Measurements from ENCODE around the gene ADCY7.

Gene ADCY7

GRCh38 chr16:50248845-50249244 lies 17.5 kb upstream of the ADCY7 start:
- DNase-seq (ENCODE audit: low read depth) = no peak

- DNase-seq (ENCODE audit: low read depth) = no peak
These were observed 14.8 kb upstream of the ADCY7 start for GRCh38 chr16:50251375-50252081.

GRCh38 chr16:50252082-50252611 lies 14.2 kb upstream of the ADCY7 start:
- no peak for DNase-seq (ENCODE audit: low read depth)

GRCh38 chr16:50252874-50253513 lies 13.4 kb upstream of the ADCY7 start:
- DNase-seq (ENCODE audit: low read depth) = no peak

- no peak for DNase-seq (ENCODE audit: low read depth)
These were observed 12.8 kb upstream of the ADCY7 start for GRCh38 chr16:50253514-50253910.

GRCh38 chr16:50254072-50254471 lies 12.3 kb upstream of the ADCY7 start:
- no peak for DNase-seq (ENCODE audit: low read depth)

GRCh38 chr16:50255538-50255937 lies 10.8 kb upstream of the ADCY7 start:
- no peak for DNase-seq (ENCODE audit: low read depth)

GRCh38 chr16:50256604-50257003 lies 9.7 kb upstream of the ADCY7 start:
- DNase-seq (ENCODE audit: low read depth) = no peak

GRCh38 chr16:50257876-50258275 lies 8.5 kb upstream of the ADCY7 start:
- no peak for DNase-seq (ENCODE audit: low read depth)

- no peak for DNase-seq (ENCODE audit: low read depth)
These were observed 6.8 kb upstream of the ADCY7 start for GRCh38 chr16:50259334-50260205.

GRCh38 chr16:50260206-50261159 lies 5.9 kb upstream of the ADCY7 start:
- no peak for DNase-seq (ENCODE audit: low read depth)

- DNase-seq (ENCODE audit: low read depth) = no peak
These were observed 5.1 kb upstream of the ADCY7 start for GRCh38 chr16:50261160-50261706.

- DNase-seq (ENCODE audit: low read depth) = no peak
These were observed 4.6 kb upstream of the ADCY7 start for GRCh38 chr16:50261707-50262235.

GRCh38 chr16:50263060-50263909 lies 3.1 kb upstream of the ADCY7 start:
- no peak for DNase-seq (ENCODE audit: low read depth)

- DNase-seq (ENCODE audit: low read depth) = no peak
These were observed 2.1 kb upstream of the ADCY7 start for GRCh38 chr16:50263940-50264929.

GRCh38 chr16:50265260-50265659 lies 1.1 kb upstream of the ADCY7 start:
- no peak for DNase-seq (ENCODE audit: low read depth)

GRCh38 chr16:50265716-50266336 lies 525 bp upstream of the ADCY7 start:
- DNase-seq (ENCODE audit: low read depth) = no peak

- DNase-seq (ENCODE audit: low read depth) = no peak
These were observed 840 bp downstream of the ADCY7 start for GRCh38 chr16:50267151-50267631.
